OCI-LY7 (cell line): ENCODE results near the gene PRCP.

Experiments
- EZH2phosphoT487 ChIP-seq: fragments of 200-600 bp; sonication (generic); IDR thresholded peaks from 2 replicates; pipeline ENCODE4 v1.6.1; 2018; ENCODE audit warnings: low read depth, borderline replicate concordance, mild to moderate bottlenecking, mixed run types, antibody characterized with exemption, low read length, moderate library complexity, mixed read lengths
- TF ChIP-seq, protein P1 (sequence below): fragments of 200-600 bp; sonication (generic); conservative IDR thresholded peaks from 2 replicates; pipeline ENCODE4 v1.5.1; 2014; ENCODE audit warnings: mild to moderate bottlenecking, antibody characterized with exemption, low read length, moderate library complexity, mixed read lengths

- TF ChIP-seq, protein P1, sequence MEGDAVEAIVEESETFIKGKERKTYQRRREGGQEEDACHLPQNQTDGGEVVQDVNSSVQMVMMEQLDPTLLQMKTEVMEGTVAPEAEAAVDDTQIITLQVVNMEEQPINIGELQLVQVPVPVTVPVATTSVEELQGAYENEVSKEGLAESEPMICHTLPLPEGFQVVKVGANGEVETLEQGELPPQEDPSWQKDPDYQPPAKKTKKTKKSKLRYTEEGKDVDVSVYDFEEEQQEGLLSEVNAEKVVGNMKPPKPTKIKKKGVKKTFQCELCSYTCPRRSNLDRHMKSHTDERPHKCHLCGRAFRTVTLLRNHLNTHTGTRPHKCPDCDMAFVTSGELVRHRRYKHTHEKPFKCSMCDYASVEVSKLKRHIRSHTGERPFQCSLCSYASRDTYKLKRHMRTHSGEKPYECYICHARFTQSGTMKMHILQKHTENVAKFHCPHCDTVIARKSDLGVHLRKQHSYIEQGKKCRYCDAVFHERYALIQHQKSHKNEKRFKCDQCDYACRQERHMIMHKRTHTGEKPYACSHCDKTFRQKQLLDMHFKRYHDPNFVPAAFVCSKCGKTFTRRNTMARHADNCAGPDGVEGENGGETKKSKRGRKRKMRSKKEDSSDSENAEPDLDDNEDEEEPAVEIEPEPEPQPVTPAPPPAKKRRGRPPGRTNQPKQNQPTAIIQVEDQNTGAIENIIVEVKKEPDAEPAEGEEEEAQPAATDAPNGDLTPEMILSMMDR = no peak
- no peak for TF ChIP-seq EZH2phosphoT487
Measured at GRCh38 chr11:82936261-82936660, 36.0 kb upstream of the PRCP start.
